Activated CD8-positive, alpha-beta T cell treated with anti-CD3 and anti-CD28 coated beads, Interleukin-2, amount 10 ng/mL, durations not matched to agents 7 days and 5 days (primary cell): ENCODE measurements around the gene IFNLR1. TPM values are rescaled to one million over a fixed set of nuclear protein-coding genes. Genes with fewer than 3 reads are reported as not detected.

ENCODE experiments used
- ATAC-seq: fragments of 150-1000 bp; cut with Tn5 transposase; one replicate; pipeline ENCODE4 v1.10.0; 2021; ENCODE audit warnings: moderate library complexity
- CTCF ChIA-PET: fragments of 350-600 bp; sonication (Branson Sonifier 250); formaldehyde crosslinking; loops from one replicate; lab custom pipeline; 2021; ENCODE audit warnings: antibody characterized with exemption; lab: Charles Lee
- POLR2A ChIA-PET: fragments of 350-600 bp; sonication (Branson Sonifier 250); formaldehyde crosslinking; loops from one replicate; lab custom pipeline; 2021; ENCODE audit warnings: antibody characterized with exemption; lab: Charles Lee
- DNase-seq: peaks from one replicate; pipeline ENCODE4 v3.0.0-alpha.2; 2020
- H3K27ac Mint-ChIP-seq: one replicate; pipeline ENCODE4 v1.8.0; 2021; ENCODE audit warnings: mild to moderate bottlenecking, mixed read lengths
- H3K27me3 Mint-ChIP-seq: one replicate; pipeline ENCODE4 v1.8.0; 2021; ENCODE audit warnings: low read depth, mixed read lengths
- H3K36me3 Mint-ChIP-seq: one replicate; pipeline ENCODE4 v1.8.0; 2021; ENCODE audit warnings: low read depth, mixed read lengths
- H3K4me1 Mint-ChIP-seq: one replicate; pipeline ENCODE4 v1.8.0; 2021; ENCODE audit warnings: low read depth, mixed read lengths
- H3K4me3 Mint-ChIP-seq: one replicate; pipeline ENCODE4 v1.8.0; 2021; ENCODE audit warnings: mild to moderate bottlenecking, mixed read lengths
- H3K9me3 Mint-ChIP-seq: one replicate; pipeline ENCODE4 v1.8.0; 2022; ENCODE audit warnings: mixed read lengths; ENCODE audit not compliant: insufficient read depth
- total RNA-seq, 2 experiments: library from RNA; stranded (reverse); gene quantifications; one replicate each; pipeline ENCODE4 v1.2.3, GENCODE V29; 2021

IFNLR1 gene
- total RNA-seq, 2 experiments from 2014 or later, result 2.6 to 4.0 TPM

GRCh38 chr1:24190983-24191461 lies 3.9 kb upstream of the IFNLR1 start:
- no peaks in the 10 kb centered on the region for H3K9me3 Mint-ChIP-seq
- no peak overlapping the region for H3K4me3 Mint-ChIP-seq
- H3K36me3 Mint-ChIP-seq, result no peaks in the 10 kb centered on the region
- CTCF ChIA-PET, result interaction anchor here (1.1 to 9.2 kb wide), 10 partner anchors 9 to 444 kb away, joined by 3 to 124 read pairs (median 6); partner anchors contain the start of gene NIPAL3
- H3K27ac Mint-ChIP-seq, result peak overlapping the region; percentile 81
- ATAC-seq (no peak), DNase-seq (peak; percentile 32)
- no peaks in the 10 kb centered on the region for H3K27me3 Mint-ChIP-seq
- H3K4me1 Mint-ChIP-seq, result peaks cover 60% of the 10 kb centered on the region
- POLR2A ChIA-PET, result interaction anchor here (0.7 to 2.1 kb wide), 3 partner anchors 200 to 224 kb away, joined by 3 to 5 read pairs (median 3); partner anchors contain the start of gene NIPAL3

GRCh38 chr1:24189528-24189927 lies 2.4 kb upstream of the IFNLR1 start:
- ChIA-PET CTCF (interaction anchor here (1.3 to 9.2 kb wide), 9 partner anchors 10 to 446 kb away, joined by 4 to 124 read pairs (median 7); partner anchors contain the start of gene NIPAL3), POLR2A (interaction anchor here (1.4 to 2.1 kb wide), 2 partner anchors 202 to 203 kb away, joined by 5 read pairs; no protein-coding TSS in a partner anchor)
- no peak overlapping the region for H3K4me3 Mint-ChIP-seq
- peaks cover 58% of the 10 kb centered on the region for H3K4me1 Mint-ChIP-seq
- H3K36me3 Mint-ChIP-seq, result no peaks in the 10 kb centered on the region
- peak overlapping the region; percentile 81 for H3K27ac Mint-ChIP-seq
- H3K27me3 Mint-ChIP-seq, result no peaks in the 10 kb centered on the region
- ATAC-seq, result no peak
- no peak for DNase-seq
- no peaks in the 10 kb centered on the region for H3K9me3 Mint-ChIP-seq

- H3K4me1 Mint-ChIP-seq, result peaks cover 44% of the 10 kb centered on the region
- H3K9me3 Mint-ChIP-seq, result no peaks in the 10 kb centered on the region
- H3K36me3 Mint-ChIP-seq, result no peaks in the 10 kb centered on the region
- POLR2A ChIA-PET, result no interaction called here
- CTCF ChIA-PET, result interaction anchor here (0.9 to 9.2 kb wide), 4 partner anchors 13 to 199 kb away, joined by 3 to 124 read pairs (median 13); no protein-coding TSS in a partner anchor
- peak overlapping the region; percentile 76 for H3K4me3 Mint-ChIP-seq
- H3K27me3 Mint-ChIP-seq, result no peaks in the 10 kb centered on the region
- DNase-seq (no peak), ATAC-seq (no peak)
- peak overlapping the region; percentile 52 for H3K27ac Mint-ChIP-seq
These were observed 437 bp downstream of the IFNLR1 start for GRCh38 chr1:24186711-24186992.

DNA sequence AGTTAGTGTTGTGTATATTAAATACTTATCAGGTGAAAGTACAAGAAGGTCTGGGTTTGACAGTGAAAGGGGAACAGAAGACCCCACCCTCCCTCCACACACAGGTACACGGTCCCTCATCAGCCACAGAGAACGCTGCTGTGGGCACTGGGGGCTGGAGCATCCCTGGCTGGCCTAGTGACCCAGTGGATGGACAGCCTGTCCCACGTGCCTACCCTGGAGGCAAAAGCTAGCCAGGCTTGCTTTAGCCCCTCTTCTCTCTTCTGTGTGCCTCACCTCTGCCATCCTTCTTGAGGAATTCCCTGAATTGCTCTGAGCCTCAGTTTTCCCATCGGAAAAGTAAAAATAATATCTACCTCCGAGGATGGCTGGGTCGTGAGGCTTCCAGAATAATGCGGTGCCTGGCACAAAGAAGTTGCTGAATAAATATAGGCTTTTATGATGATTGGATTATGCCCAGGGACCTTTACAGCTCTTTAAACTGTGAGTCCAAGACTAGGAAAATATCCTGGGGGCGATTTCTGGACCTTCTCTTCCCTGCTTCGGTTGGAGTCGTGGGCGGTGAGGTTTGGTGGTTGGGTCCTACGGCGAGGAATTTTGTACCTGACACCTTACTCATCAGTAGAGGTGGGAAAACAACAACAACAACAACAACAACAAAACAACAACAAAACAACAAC lies 918 bp downstream of the IFNLR1 start:
- DNase-seq, result no peak
- H3K27ac Mint-ChIP-seq, result peak overlapping the region; percentile 52
- no peaks in the 10 kb centered on the region for H3K9me3 Mint-ChIP-seq
- ATAC-seq, result no peak
- H3K36me3 Mint-ChIP-seq, result no peaks in the 10 kb centered on the region
- H3K4me1 Mint-ChIP-seq, result peaks cover 40% of the 10 kb centered on the region
- H3K4me3 Mint-ChIP-seq, result peak overlapping the region; percentile 76
- ChIA-PET CTCF (interaction anchor here (0.9 to 9.2 kb wide), 6 partner anchors 14 to 205 kb away, joined by 3 to 124 read pairs (median 13); no protein-coding TSS in a partner anchor), POLR2A (no interaction called here)
- no peaks in the 10 kb centered on the region for H3K27me3 Mint-ChIP-seq

- Mint-ChIP-seq H3K4me1 (peaks cover 29% of the 10 kb centered on the region), H3K36me3 (no peaks in the 10 kb centered on the region), H3K4me3 (no peak overlapping the region), H3K27ac (no peak overlapping the region), H3K27me3 (no peaks in the 10 kb centered on the region), H3K9me3 (no peaks in the 10 kb centered on the region)
- no peak for ATAC-seq
- ChIA-PET POLR2A (no interaction called here), CTCF (interaction anchor here (0.6 to 9.2 kb wide), 7 partner anchors 13 to 450 kb away, joined by 3 to 124 read pairs (median 3); no protein-coding TSS in a partner anchor)
- DNase-seq, result no peak
These were observed 2.0 kb downstream of the IFNLR1 start for GRCh38 chr1:24185076-24185475.

- Mint-ChIP-seq H3K4me1 (peaks cover 6% of the 10 kb centered on the region), H3K27ac (no peak overlapping the region), H3K9me3 (no peaks in the 10 kb centered on the region), H3K36me3 (no peaks in the 10 kb centered on the region), H3K4me3 (no peak overlapping the region), H3K27me3 (no peaks in the 10 kb centered on the region)
- CTCF ChIA-PET, result interaction anchor here (0.6 to 2.7 kb wide), 2 partner anchors 17 to 32 kb away, joined by 4 to 15 read pairs; no protein-coding TSS in a partner anchor
- no peak for ATAC-seq
- POLR2A ChIA-PET, result no interaction called here
- no peak for DNase-seq
These were observed 5.0 kb downstream of the IFNLR1 start for GRCh38 chr1:24182061-24182460.

DNA sequence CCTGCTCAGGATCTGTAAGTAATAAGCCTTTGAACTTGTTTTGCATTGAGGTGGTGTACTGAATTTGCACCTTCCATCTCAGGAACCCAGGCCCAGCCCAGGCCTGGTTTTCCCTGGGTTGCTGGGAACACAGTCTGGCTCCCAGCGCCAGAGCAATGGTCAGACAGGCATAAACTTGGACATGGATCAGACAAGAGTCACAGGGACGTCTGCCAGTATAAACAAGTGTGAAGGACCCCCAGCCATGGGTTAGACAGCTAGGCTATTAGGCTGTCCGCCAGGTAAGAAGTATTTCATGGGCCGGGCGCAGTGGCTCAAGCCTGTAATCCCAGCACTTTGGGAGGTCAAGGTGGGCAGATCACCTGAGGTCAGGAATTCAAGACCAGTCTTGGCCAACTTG lies 5.5 kb downstream of the IFNLR1 start:
- Mint-ChIP-seq H3K27ac (no peak overlapping the region), H3K4me3 (no peak overlapping the region)

GRCh38 chr1:24180676-24181075 lies 6.4 kb downstream of the IFNLR1 start:
- Mint-ChIP-seq H3K4me1 (no peaks in the 10 kb centered on the region), H3K9me3 (no peaks in the 10 kb centered on the region), H3K4me3 (no peak overlapping the region), H3K27ac (no peak overlapping the region), H3K36me3 (no peaks in the 10 kb centered on the region), H3K27me3 (no peaks in the 10 kb centered on the region)
- ChIA-PET CTCF (interaction anchor here (2.7 to 4.7 kb wide), 2 partner anchors 30 kb away, joined by 15 to 19 read pairs; no protein-coding TSS in a partner anchor), POLR2A (no interaction called here)
- no peak for DNase-seq
- no peak for ATAC-seq

More for the DNA sequence above, 5.5 kb downstream of the IFNLR1 start:
- no peak for DNase-seq
- H3K36me3 Mint-ChIP-seq, result no peaks in the 10 kb centered on the region
- POLR2A ChIA-PET, result no interaction called here
- H3K9me3 Mint-ChIP-seq, result no peaks in the 10 kb centered on the region
- H3K27me3 Mint-ChIP-seq, result no peaks in the 10 kb centered on the region
- no peak for ATAC-seq
- CTCF ChIA-PET, result interaction anchor here (0.6 to 2.7 kb wide), 2 partner anchors 17 to 31 kb away, joined by 4 to 15 read pairs; no protein-coding TSS in a partner anchor
- peaks cover 5% of the 10 kb centered on the region for H3K4me1 Mint-ChIP-seq

DNA sequence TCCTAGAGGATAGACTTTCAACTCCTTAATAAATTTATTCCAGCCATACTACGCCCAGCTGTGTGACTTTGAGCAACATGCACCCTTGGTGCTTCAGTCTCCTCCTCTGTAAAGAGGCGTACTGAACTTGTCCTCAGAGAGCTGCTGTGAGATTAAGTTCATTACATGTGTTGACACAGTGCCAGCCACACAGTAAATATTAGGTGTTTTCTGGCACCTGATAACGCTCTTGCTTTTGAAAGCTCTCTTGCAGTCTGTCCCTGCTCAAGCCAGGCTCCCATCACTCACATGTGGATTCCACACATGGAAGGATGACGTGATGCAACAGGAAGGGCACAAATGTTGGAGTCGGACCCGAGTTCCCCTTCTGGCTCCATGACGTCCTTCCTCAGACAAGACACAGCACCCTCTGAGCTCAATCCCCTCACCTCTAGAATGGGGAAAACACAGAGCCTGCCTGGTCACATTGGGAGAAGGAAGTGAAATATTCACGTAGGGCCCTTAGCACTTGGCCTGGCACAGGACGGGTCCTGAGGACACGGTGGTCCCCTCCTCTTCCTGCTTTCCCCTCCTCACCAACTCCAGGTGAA lies 7.7 kb downstream of the IFNLR1 start:
- ChIA-PET CTCF (interaction anchor here (0.6 to 4.7 kb wide), 6 partner anchors 19 to 906 kb away, joined by 3 to 19 read pairs (median 4); no protein-coding TSS in a partner anchor), POLR2A (no interaction called here)
- Mint-ChIP-seq H3K4me1 (no peaks in the 10 kb centered on the region), H3K27me3 (peaks cover under 1% of the 10 kb centered on the region), H3K27ac (no peak overlapping the region), H3K9me3 (no peaks in the 10 kb centered on the region), H3K36me3 (no peaks in the 10 kb centered on the region), H3K4me3 (no peak overlapping the region)
- ATAC-seq, result no peak
- DNase-seq, result no peak

DNA sequence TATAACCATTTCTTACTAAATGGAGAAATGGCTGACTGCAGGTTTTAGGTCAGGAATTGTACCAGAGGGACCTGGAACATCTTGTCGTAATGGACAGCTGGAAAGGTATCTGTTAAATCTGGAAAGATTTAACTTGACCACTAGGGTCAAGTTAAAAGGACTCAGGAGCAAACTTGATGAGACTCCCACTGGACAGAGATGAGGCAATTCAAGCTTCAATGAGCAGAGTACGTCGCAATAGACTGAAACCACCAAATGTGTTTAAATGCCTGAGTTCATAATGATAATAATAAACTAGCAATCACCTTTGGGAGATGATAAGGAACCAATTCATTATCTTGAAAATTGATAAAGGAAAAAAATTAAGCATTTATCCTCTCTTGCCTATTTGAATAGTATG lies 8.7 kb downstream of the IFNLR1 start:
- H3K4me1 Mint-ChIP-seq, result no peaks in the 10 kb centered on the region
- no peaks in the 10 kb centered on the region for H3K9me3 Mint-ChIP-seq
- H3K36me3 Mint-ChIP-seq, result no peaks in the 10 kb centered on the region
- ATAC-seq, result no peak
- CTCF ChIA-PET, result interaction anchor here (1.6 to 4.7 kb wide), 3 partner anchors 23 to 107 kb away, joined by 4 to 19 read pairs (median 4); no protein-coding TSS in a partner anchor
- no peak for DNase-seq
- POLR2A ChIA-PET, result no interaction called here
- H3K27me3 Mint-ChIP-seq, result peaks cover 2% of the 10 kb centered on the region
- H3K27ac Mint-ChIP-seq, result no peak overlapping the region
- H3K4me3 Mint-ChIP-seq, result no peak overlapping the region

DNA sequence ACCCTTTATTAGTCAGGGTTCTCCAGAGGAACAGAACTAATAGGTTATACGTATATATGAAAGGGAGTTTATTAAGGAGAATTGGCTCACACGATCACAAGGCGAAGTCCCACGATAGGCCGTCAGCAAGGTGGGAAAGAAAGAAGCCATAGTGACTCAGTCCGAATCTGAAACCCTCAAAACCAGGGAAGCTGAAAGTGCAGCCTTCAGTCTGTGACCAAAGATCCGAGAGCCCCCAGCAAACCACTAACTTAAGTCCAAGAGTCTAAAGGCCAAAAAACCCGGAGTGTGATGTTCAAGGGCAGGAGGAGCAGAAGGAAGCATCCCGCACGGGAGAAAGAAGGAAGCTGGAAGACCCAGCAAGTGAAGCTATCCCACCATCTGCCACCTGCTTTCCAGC lies 9.9 kb downstream of the IFNLR1 start:
- DNase-seq (no peak), ATAC-seq (no peak)
- no peak overlapping the region for H3K27ac Mint-ChIP-seq
- ChIA-PET CTCF (interaction anchor here (4.7 kb wide), 1 partner anchor 27 kb away, joined by 19 read pairs; no protein-coding TSS in a partner anchor), POLR2A (no interaction called here)
- H3K4me3 Mint-ChIP-seq, result no peak overlapping the region
- H3K36me3 Mint-ChIP-seq, result no peaks in the 10 kb centered on the region
- H3K9me3 Mint-ChIP-seq, result no peaks in the 10 kb centered on the region
- no peaks in the 10 kb centered on the region for H3K4me1 Mint-ChIP-seq
- H3K27me3 Mint-ChIP-seq, result peaks cover 2% of the 10 kb centered on the region
